HG02763 (cell line): ENCODE results near the gene GPR137B.

Source experiments
- ATAC-seq: cut with Tn5 transposase; IDR thresholded peaks from one replicate; pipeline ENCODE4 v1.9.1; 2021; ENCODE audit warnings: mild to moderate bottlenecking, moderate library complexity; ENCODE audit not compliant: unreplicated experiment

The GPR137B gene

DNA sequence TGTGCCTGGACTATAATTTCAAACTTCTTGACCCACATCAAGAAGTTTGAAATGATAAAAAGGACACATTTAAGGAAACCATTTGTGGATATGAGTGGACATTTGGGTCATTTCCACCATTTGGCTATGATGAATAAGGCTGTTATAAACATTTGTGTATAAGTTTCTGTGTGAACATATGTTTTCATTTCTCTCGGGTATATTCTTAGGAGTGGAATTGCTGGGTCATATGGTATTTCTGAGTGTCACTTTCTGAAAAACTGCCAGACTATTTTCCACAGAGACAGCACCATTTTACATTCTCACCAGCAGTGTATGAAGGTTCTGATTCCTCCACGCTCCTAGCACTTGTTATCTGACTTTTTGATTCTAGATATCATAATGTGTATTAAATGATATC is 50.8 kb downstream of the GPR137B start:
- ATAC-seq: no peak

DNA sequence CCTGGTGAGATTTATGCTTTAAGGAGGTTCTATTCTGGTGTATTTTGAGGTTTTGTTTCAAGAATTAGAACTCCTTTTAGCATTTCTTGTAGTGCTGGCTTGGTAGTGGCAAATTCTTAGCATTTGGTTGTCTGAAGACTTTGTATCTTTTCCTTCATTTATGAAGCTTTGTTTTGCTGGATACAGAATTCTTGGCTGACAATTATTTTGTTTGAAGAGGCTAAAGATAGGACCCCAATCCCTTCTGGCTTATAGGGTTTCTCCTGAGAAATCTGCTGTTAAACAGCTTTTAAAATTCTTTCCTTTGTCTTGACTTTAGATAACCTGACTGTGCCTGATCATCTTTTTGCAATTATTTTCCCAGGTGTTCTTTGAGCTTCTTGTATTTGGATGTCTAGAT is 58.6 kb downstream of the GPR137B start:
- no peak for ATAC-seq

DNA sequence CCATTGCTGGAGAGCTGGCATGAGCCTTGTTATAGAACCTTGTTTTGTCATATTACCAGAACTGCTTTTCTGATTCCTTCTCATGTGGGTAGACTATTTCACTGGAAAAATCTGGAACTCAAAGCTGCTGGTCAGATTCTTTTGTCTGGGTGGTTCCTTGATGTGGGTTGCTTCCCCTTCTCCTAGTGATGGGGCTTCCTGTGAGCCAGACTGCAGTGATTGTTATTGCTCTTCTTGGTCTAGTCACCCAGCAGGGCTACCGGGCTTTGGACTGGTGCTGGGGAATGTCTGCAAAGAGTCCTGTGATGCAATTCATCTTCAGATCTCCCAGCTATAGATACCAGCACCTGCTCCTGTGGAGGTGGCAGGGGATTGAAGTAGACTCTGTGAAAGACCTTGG is 59.4 kb downstream of the GPR137B start:
- ATAC-seq: no peak

DNA sequence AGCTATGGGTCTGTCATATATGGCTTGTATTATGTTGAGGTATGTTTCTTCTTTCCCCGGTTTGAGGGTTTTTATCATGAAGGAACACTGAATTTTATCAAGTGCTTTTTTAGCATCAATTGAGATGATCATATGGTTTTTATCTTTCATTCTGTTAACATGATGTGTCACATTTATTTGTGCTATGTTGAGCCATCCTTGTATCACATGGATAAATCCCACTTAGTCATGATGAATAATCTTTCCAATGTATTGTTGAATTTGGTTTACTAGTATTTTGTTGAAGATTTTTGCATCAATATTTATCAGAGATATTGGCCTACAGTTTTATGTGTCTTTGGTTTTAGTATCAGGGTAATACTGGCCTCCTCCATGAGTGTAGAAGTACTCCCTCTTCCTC is 61.7 kb downstream of the GPR137B start:
- no peak for ATAC-seq

DNA sequence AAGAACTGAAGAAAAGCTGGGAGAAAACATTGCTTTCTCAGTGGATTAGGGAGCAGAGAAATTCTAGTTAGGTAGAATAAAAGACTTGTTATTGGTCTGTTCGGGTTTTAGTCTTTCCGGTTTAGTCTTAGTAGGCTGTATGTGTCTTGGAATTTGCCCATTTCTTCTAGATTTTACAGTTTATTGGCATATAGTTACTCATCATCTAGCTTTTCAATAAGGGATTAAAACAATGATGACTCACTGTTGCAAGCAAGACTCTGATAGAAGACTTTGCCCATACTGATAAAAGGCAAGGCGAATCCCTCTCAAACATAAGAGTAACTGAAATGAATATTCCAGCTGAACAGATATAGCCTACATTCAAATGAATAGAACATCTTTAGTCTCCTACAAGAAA is 62.3 kb downstream of the GPR137B start:
- no peak for ATAC-seq

DNA sequence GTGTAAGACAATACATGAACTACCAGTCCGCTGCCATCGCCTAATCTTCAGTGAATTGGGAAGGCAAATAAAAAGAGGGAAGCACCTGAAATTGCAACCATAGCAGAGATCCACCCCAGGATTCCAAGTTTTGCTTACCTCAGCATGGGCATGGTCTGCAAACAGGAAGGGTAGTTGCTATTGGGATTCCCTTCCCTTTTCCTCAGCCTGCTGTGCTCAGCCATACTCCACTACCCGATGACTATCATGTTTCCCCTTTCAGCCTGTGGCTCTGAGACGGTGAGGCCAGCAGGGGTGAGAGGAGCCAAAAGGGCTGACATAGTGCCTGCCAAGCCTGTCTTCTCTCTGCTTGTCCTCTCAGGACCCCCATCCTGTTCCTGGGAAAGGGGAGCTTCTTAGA is 64.2 kb downstream of the GPR137B start:
- no peak for ATAC-seq

DNA sequence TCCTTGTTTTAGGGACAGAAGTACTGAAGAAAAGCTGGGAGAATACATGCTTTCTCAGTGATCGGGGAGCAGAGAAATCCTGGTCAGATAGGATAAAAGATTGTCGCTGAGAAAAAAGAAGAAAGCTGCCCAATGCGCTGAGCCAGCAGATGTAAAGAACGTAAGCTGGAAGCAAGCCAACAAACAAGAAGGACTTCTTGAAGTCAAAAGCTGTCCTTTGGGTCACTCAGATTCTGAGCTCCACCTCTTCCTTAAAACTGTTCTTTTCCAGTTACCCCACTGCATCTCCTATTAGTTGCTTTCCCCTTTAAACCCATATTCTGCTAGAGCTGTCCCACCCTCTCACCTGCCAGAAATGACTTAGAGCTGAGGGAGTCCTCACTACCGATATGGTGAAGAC is 64.8 kb downstream of the GPR137B start:
- ATAC-seq: no peak

DNA sequence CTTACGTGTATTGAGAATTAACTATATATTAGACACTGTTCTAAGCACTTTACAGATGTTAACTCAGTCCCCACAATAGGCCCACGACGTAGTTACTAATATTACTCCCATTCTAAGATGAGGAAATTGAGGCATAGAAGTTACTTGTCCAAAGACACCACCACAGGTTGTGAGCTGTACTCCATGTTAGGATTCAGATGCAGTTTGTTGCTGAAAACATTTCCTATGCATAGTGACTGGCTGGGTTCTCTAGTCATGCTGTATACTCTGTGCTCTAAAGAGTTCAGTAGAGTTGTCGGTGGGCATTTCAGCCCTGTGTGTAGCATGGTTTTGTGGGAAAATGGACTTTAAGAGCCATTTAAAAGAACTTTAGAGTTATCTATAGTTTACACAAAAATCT is 65.2 kb downstream of the GPR137B start:
- ATAC-seq: no peak

DNA sequence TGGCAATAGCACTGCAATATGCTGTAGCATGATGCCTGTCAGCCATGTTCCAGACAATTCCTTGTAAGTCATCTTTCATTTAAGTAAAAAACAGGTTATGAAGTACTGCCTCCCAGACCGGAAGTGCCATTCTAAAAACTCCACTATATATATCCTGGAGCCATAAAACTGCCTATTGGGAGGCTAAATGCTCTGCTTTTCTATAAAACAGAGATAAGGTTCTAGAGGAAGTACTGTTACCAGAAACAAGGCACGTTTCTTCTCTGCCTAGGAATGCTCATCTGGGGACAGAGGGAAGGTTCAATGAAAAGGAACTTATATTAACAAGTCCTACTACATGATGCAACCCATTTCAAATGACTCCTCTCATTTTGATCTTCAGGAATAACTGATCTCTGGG is 66.8 kb downstream of the GPR137B start:
- no peak for ATAC-seq

DNA sequence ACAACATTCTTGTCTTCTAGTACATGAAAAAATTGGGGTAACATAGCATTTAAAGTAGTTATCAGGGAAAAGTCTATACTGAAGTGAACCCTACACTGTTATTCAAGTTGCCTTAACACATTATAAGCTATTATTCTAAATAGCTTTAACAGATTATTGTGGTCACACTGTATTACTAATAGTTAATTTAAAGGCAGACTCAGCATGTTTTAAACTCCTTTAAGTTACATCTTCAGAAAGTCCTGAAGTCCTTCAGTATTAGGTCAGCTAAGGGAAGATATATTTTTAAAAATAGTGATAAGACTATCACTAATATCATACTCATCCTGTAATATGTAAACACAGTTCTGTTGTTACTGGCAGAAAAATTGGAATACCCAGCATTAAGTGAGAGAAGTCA is 67.4 kb downstream of the GPR137B start:
- ATAC-seq: no peak

DNA sequence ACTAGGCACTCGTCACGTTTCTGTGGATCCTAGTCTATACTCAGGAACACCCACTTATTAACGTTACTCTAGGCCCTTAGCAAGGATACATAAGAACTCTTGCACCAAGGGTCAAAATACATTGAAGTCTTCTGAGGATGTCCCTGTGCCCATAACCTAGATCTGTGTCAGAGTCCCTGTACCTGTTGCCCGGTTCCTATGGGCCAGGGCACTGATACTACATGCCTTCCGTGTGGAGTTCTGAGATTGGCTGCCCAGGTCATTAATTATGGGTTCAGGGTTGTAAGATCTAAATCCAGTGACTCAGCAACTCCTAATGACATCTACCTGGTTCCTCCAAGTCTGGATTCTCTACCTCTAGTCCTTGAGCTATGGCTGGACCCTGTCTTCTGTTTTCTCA is 69.5 kb downstream of the GPR137B start:
- ATAC-seq: no peak

DNA sequence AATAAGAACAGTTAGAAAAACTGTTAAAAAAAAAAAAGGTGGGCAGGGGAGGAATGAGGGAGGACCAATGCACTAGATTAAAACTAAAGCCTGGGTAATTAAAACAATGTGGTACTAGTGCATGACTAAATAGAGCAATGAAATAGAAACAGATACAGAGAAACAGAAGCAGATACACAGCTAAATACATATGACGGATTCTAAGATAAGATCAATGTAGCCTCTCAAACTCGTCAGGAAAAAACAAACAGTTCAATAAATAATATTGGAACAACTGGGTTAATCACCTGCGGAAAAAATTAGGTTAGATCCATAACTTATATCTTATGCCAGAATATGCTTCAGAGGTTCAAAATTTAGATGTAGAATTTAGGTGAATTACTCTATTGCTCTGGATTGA is 71.2 kb downstream of the GPR137B start:
- no peak for ATAC-seq

DNA sequence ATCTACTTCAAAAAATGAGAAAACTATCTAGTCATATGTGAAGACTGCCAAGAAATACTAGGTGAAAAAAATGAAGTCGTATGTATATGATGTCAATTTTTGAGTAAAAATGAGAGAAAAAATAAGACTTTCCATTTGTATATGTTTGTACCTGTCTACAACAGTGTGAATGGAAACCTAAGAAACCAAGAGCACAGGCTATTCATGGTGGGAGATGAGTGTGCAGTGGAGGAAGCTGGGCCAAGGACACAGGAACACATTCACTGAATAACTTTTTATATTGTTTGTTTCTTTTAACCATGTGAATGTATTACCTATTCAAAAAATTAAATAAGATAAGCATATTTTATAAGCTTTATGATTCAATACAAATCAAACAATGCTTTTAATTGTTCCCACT is 72.4 kb downstream of the GPR137B start:
- no peak for ATAC-seq

DNA sequence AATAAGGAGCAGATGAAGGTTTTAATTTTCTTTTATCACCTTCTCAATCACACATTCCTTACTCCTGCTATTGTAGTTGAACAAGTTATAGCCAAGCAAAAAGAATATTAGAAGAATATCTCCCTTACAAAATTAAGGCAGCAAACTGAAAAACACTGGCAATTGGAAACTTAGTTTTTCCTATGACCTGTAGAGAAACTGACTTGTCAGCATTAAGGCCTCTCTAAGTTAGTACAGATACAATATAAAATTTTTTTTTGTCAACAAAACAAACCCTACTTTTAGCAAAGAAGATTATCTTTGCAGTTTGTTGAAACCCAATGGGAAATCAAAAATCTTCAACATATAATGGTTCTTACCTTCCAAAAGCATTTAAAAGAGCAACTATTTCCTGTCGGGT is 78.1 kb downstream of the GPR137B start:
- ATAC-seq: no peak

DNA sequence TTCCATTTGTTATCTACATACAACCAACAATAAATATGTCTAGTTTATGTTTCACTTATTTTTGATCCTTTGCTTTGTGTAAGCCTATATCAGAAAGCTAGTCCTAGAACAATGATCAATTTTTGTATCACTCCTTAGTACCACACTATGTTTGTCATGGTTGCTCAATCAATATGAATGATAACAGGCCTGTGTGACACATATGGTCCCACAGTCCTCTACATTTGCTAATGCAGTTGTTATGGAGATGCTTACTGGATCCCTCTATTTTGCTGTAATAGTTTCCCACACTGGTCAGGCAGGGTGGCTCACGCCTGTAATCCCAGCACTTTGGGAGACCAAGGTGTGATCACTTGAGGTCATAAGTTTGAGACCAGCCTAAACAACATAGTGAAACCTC is 80.3 kb downstream of the GPR137B start:
- ATAC-seq: no peak

DNA sequence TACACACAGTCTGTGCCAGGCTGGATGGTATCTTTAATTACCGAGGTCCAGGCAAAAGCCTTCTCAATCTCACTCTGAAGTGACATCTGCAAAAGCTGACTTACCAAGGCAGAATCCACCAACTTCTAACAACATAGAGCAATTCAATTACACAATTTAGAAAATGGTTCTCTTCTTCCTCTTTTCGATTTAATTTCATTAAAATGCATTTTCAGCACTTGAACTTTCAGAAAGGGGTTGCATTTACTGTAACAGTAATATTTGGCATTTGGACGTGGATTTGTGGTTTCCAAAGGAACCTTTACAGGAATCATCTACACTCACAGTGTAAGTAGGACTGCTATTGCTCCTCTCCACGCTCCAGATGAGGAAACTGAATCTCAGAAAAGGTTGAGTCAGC is 86.1 kb downstream of the GPR137B start:
- no peak for ATAC-seq

DNA sequence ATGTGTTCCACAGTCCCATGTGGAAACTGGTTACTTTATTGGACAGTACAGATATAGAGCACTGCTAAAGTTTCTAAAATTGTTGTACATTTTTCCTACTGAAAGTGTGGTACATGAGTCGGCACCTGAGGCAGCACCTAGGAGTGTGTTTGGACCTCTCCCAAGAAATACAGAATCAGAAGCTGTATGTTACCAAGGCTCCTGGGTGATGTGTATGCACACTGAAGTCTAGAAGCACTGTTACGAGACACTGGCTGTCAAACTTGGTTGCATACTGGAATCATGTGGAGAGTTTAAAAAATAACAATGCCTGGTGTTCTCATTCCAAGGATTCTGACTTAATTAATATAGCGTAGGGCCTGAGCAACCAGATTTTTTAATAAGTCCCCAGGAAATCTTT is 92.8 kb downstream of the GPR137B start:
- no peak for ATAC-seq

DNA sequence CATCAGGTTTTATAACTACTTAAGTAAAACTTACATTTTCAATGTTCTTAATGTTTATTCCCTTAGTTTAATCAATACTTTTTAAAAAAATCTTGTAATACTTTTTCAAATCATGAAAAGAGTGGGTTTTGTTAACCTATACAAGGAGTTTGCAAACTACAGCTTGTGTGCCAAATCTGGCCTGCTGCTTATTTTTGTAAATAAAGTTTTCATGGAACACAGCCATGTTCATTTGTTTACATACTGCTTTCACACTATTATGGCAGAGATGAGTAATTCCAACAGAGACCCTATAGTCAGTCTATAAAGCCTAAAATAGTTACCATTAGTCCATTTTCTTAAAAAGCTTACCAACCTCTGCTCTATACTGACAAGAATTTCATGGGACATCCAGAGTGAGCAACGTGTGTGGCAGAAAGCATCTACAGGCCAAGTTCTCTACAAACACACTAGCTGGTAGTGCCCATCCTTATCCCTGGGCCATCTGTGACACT is 96.8 kb downstream of the GPR137B start:
- ATAC-seq: no peak

DNA sequence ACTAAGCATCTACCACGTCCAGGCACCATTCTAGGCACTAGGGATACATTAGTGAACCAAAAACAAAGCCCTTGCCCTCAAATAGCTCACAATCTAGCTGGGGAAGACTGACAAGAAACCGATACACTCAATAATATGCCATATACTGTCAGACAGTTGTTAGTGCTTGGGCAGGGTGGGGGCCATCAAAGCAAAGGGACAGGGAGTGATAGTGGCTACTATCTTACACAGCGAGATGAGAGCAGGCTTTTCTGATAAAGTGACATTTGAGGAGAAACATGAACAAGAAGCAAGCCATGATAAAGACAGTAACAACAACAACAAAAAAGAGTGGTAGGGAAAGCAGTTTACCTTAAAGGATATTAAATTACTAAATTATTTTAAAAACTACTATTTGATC is 98.3 kb downstream of the GPR137B start:
- no peak for ATAC-seq

DNA sequence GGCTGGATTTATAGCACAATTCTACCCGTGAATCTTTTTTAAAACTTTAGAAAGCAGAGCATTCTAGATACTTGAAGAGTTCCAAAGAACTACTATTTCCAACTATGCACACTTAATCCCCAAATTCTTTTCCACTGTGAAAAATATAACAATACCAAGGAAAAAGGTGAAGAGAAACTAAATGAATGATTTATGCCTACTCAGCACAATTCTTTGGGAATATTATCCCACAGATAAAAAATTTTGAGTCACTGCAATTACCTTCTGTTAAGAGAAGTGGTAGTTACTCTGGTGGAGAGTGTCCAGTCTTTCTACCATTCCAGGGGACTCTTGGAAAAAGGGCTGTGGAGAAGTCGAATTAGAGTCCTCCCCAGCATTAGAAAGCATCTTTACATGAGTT is 100.2 kb downstream of the GPR137B start:
- ATAC-seq: no peak

DNA sequence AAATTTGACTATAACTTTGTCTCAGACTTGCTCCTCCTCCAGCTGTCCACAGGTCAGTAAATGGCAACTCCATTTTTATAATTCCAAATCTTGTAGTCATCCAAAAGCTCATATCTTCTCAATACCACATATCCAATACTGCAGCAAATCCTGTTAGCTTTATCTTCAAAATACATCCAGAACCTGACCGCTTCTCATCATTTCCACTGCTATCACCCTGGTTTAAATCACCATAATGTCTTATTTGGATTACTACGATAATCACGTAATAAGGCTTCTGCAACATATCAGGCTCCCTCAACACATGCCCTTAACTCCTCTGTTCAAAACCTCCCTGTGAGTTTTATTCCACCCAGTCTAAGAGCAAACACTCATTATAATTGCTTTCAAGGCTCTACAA is 104.9 kb downstream of the GPR137B start:
- ATAC-seq: no peak

DNA sequence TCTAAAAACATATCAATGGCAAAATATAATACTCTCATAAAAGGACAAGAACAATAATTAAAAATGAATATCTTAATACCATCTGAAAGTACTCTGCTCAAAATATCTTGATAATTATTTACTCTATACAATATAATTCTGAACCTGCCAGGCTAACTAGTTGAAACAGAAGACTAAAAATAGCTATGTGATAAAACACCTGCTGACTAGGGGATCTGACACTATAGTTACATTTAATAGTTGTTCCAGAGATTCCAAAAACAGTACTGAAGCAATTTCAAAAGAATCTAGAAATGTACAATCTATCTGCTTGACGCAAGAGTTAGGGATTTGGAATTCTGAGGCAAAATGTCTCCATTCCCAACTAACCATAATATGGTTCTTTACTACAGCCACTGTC is 109.2 kb downstream of the GPR137B start:
- ATAC-seq: no peak

DNA sequence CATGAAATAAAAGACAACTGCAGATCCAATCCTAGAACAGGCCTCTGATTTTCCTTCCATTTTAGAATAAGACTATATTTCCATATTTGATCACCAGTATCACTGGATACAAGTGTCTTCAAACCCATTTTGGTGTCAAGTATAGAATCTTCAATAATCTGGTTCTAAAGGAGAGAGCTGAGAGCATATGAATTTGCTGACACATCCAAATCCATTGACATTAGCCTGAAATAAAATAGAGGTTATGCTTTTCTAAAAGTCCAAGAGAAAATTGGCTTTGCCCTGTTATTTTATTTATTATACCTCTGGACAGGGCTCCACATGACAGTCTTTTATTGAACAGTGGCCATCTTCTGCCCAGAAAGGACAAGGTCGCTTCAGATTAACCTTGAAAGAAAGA is 110.8 kb downstream of the GPR137B start:
- no peak for ATAC-seq
